Activated CD8-positive, alpha-beta memory T cell treated with anti-CD3 and anti-CD28 coated beads, Interleukin-2, amount 50 U/mL, for 24 hours (primary cell): Measurements from ENCODE around the gene GRIN2A.

Experiments
- DNase-seq: peaks from one replicate; pipeline ENCODE4 v3.0.0-alpha.2; 2020; ENCODE audit errors: extremely low read depth

GRIN2A gene

DNA sequence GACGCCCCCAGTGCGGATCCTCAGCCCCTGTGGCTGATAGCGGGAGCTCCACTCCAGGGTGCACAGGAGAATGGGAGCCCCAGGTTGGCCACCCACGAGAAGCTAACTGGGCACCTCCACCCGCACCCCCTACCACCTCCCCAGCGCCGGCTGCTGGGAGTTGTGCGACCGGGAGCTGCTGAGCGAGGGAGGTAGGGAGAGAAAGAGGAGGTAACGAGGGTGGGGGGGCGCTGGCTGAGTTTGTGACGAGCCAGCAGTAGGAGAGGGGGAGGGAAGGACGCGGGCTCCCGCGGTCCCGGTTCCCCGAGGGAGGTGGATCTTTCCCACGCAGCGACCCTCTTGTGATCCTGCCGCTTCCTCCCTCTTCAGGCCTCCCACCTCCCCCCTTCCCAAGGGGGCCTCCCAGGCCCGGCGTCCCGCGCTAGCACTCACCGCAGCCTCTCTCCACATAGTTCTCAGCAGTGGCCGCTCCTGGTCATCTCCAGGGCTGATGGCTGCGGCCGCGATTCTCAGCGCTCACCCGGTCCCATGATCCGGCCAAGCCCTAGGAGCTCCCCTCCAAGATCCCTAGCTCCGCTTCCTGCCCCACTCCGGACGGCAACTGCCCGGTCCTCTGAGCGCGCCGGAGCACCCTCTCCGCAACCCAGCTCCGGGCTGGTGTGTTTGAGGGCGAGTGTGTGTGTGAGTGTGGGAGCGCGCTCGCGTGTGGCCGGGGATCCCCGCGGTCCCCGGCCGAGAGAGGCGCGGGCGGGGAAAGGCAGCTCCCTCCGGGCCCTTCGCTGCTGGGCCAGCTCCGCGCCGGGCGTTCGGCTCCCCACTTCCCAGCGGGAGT, at the start of gene GRIN2A:
GRIN2A (minus strand) TSS at position 207 of the 832 bp plus-strand sequence. CDS start 2,017 bp downstream, outside the sequence.
- no peak for DNase-seq

DNA sequence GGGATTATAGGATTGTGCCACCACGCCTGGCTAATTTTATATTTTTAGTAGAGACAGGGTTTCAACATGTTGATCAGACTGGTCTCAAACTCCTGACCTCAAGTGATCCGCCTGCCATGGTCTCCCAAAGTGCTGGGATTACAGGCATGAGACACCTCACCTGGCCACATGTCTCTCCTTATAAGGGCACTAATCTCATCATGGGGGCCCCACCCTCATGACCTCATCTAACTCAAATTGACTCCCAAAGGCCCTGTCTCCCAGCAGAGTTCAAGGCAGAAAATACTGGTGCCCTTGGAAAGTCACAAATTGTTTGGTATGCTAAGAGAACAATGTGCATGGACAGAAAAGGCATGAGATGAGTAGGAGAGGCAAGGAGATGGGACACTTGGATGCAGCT, 49.3 kb upstream of the GRIN2A start:
- DNase-seq: no peak

DNA sequence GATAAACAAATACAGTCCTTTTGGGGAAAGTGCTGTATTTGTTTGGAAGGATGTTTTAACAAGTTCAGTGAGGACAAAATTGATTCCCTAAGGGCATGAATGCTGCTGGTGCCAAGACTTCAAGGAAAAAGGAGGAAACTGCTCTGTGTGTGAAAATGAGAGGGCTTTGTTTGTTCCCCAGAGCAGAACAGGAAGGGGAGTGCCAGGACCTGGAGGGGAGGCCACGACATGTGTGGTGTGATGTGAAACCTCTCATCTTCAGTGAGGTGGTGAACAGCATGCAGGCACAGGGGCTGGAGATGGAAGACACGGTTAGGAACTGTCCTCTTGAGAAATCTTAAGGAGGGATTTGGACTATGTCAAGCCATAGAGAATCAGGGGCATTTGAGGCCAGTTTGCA, 46.6 kb upstream of the GRIN2A start:
- DNase-seq: no peak

DNA sequence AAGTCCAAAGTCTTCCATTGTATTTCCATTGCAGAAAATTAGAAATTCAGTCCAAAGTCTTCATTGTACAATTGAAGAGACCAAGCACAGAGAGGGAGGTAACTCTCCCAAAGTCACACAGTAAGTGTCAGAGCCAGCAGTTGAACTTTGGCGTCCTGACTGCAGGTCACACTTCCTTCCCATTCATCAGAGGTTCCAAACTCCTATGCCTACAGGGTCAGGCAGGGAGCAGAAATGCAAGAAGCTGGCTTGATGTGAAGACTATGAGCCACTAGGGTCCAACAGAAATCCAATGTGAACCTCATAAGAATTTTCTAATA, 44.7 kb upstream of the GRIN2A start:
- no peak for DNase-seq

DNA sequence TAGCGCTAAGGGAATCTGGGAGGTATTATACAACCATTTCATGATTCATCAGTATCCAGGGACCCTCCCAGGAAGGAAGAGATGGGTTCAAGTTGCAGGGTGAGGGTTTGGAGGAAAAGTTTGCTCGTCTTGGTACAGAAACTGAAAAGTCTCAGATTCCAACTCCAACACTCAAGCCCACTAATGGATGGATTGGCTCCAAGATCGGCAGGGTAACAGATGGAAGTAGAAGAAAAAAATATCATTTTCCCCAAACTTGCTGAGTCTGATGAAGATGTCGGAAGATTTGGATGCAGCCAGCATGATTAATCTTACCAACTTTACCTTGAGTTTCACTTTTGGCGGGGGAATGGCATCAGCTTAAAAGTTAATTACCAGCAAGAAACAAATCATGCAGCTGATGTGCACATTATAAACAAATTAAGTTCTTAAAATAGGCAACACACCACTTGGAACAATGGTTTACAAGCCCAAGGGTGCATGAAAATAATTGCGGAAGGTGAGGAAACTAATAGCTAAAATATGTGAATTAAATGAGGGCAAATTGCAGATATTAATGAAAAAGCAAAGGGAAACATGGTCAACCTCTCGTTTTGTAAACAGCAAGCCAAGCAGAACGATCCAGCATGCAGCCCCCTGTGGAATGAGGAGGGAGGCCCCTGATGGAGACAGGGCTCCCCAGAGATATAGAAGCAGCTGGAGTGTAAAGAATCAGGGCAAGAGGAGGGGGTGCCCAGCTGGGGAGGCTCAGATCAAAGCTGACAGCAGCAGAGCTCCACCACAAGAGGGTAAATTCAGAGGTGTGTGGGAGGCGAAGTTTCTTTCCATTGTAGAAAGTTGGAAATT, 44.1 kb upstream of the GRIN2A start:
- no peak for DNase-seq

DNA sequence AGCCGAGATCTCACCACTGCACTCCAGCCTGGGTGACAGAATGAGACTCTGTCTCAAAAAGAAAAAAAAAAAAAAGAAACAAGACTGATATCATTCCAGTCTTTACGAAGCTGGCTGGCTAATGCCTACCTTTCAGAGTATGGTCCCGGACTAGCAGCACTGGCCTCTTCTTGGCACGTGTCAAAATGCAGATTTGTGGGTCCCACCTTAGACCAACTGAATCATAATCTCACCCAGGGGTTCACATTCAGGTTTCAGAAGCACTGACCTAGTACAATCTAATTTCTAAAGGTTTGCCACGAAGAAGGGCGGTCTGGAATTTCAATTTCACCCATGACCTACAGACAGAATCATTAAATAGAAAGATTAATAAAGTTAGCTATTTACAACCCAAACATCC, 43.4 kb upstream of the GRIN2A start:
- no peak for DNase-seq

DNA sequence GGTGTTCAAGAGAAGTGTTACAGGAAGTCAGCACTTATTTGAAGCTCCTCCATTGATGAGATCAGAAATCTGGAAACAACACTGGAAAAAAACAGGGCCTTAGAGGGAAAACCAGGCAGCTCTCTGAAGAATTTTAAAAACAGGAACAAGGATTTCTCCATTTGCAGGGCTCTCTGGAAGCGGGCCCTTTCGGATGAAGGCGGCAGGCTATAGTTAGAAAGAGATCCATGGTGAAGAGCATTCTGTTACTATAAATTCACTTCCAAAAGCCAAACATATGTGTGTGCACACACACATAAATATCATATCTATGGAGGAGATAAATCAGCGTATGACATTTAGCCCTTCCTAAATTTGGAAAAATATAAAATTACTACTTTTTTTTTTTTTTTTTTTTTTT, 42.6 kb upstream of the GRIN2A start:
- no peak for DNase-seq

DNA sequence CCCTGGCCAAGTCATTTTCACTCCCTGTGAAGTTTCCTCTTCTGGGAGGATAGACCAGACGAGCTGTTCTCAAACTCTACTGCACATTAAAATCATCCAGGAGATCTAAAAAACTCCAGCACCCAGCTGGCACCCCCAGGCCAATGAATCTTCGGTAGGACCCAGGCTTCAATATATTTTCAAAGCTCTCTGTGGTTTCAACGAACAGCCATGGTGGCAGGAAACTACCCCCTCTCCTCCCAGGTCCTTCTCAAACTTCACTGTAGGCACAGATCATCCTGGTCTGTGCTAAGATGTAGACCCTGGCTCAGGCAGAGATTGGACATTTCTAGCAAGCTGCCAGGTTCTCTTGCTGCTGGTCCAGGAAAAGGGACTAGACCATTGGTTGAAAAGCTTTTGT, 38.7 kb upstream of the GRIN2A start:
- DNase-seq: no peak

DNA sequence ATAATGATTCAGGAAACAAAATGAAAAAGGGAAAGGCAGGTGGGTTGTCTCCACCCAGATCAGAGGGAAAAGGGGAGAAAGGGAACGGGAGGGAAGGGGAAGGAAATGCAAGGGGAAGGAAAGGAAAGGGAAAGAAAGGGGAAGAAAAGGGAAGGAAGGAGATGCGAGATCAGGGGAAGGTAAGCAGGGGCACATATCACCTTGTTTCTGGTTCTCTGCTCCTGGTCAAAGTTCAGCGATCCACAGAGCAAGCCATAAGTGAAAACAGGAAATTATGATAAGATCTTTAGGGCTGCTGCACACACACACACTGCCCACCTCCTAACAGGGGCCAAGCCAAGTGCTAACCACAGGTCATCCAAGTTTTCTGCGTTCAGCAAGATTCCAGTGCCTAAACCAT, 37.5 kb upstream of the GRIN2A start:
- DNase-seq: no peak

DNA sequence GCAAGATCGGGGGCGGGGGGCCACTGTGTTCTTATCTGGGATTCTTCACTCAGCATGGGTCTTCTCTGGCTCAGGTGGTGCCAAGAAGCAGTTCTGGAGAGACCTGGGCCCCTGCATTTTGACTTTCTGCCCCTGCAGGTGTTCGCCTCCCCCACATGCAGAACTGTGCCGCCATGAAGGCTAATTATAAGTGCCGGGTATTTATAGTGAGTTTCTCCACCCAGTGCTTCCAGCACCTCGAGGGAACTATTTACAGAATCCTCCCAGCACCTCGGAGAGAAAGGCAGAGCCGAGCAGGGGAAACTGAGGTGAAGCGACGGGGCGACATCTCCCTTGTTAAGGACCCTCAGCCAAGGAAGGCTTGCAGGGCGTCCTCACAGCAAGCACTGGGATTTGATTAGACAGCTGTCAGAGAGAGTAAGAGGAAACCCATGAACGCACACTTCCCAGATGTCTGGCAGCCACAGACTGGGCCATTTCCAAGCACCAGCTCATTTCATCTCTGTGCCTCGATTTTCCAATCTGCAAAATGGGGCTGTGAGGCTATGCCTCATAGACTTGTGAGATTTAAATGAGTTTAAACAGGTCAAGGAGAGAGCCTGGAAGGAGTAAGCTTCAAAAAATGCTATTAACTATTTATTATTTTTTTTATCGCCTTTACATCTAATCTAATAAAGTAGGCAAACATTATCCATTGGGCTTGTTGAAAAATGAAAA, 36.4 kb upstream of the GRIN2A start:
- DNase-seq: no peak

DNA sequence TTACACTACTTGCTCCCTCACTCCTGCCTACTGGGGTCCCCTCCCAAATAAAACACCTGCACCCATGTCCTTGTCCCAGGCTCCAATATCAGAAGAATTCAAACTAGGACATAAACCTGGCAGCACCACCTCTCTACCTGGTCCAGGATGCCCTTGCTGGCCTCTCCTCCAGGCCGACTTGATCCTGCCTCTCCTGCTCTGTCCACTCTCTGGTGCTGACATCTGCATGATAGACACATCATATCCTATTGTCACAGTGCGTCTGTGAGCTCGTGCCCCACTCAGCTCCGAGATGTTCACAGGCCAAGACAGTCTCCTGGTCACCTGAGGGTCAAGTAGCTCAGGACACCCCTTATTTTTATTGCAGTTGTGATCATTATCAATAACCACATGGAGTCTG, 31.5 kb upstream of the GRIN2A start:
- no peak for DNase-seq

DNA sequence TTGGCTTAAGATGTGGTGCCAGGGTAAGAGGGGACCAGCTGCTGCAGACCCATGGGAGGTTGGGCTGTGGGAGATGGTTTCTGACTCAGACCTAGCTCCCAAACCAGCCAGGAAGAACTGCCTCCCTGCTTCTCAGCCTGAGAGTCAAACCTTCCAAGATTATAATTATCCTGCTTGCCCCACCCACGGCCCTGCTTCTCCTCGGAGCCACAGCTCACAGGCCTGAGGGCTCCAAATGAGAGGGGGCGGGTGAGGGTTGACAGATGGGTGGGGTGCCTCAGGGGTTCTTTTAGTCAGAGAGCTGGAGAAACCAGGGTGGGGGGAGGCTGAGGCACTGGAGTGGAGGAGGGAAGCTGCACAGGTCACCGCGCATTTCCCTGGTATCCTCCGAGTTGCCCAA, 28.7 kb upstream of the GRIN2A start:
- no peak for DNase-seq

DNA sequence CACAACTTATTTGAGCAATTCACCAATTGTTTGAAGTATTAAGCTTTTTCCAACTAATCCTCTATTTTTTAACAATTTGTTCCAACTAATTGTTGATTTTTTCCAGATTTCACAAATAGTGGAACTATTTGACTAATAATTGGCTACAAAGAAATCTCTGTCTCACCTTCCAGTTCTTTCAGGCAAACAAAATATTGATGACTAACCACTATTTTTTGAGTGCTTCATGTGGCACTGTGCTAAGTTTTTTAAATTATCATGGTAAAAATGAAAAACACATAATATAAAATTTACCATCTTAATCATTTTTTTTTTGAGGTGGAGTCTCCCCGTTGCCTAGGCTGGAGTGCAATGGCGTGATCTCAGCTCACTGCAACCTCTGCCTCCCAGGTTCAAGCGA, 24.6 kb upstream of the GRIN2A start:
- DNase-seq: no peak

DNA sequence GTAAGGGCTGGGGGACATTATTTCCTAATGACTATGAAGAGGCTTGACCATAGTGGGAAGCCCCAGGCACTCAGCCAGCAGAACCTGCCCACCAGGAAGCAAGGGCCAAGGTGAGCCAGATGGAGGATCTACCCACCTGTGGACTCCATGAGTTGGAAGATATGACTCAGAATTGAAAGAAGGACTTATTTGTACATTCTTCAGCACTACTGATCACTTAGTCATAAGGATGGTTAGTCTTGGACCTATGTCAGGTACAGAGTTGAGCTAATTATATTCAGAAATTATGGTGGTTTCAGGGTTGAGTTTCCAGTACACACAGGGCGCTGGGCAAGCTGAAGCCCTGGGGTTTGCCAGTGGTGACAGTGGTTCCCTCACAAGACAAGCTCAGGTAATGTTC, 24.0 kb upstream of the GRIN2A start:
- DNase-seq: no peak

DNA sequence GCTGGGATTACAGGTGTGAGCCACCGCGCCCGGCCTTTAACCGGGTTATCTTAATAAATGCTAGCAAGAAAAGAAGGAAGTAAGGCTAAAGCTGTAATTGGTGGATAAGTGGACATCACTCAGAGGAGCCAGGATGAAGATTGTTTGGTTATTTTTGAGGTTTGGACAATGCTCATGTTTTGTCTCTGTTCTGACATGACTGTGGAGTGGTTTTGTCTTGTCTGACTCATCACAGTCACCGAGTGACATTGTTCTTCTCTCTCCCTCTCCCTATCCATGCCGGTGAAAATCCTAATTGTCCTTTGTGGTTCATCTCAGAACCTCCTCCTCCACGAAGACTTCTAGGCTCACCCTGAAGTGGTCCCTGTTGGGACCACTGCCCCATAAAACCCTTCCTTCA, 23.5 kb upstream of the GRIN2A start:
- no peak for DNase-seq

DNA sequence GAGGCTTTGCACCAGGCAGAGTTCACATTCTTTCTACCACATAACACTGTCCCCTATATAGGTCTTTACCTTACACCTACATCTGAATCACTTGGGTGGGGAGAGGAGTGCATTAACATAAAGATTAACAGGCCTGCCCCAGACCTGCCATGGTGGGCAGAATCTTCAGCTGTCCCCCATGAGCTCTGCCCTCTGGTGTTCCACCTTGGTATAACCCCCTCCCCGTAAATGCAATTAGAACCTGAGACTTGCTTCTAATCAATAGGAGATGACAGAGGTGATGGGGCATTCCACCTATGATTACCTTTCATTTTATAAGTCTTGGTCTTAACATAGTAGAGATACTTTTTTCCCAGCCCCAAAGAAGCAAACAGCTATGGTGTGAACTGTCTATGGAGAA, 20.4 kb upstream of the GRIN2A start:
- DNase-seq: no peak

DNA sequence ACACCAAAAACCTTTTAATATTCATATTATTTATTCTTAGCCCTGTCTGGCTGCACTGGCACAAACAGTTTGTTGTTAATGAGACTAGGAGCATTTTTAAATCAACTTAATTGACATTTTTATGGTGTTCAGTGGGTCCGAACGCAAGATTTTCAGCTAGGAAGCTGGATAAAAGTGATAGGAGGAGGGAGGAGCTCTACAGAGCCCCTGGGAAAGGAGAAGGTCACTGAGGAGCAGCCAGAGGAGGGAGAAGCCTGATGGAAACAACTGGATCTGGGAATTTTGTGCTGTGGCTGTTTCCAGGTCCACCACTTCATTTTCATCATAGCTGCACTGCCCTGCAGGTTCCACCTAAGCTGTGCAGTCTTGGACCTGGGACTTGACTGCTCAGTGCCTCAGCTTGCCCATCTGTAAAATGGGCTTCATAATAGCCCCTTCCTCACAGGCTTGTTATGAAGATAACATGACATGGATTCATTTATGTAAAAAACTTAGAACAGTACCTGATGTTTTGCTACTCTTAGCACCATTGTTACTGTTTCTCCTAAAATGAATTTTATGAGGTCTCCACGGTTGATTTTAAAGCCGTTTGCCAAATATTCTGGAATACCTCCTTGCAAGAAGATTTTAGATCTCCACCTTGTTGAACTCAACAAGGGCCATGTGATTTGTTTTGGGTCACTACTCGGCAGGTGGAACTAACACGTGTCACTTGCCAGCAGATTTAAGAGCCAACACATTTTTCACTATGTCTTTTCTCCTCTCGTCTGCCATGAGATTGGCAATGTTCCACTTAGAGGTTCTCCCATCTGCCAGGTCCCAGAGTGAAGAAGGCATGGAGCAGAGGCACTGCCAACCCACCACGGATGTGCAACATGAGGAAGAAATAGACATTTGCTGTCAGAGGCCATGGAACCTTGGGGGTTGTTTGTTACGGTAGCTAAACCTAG, 18.7 kb upstream of the GRIN2A start:
- no peak for DNase-seq

DNA sequence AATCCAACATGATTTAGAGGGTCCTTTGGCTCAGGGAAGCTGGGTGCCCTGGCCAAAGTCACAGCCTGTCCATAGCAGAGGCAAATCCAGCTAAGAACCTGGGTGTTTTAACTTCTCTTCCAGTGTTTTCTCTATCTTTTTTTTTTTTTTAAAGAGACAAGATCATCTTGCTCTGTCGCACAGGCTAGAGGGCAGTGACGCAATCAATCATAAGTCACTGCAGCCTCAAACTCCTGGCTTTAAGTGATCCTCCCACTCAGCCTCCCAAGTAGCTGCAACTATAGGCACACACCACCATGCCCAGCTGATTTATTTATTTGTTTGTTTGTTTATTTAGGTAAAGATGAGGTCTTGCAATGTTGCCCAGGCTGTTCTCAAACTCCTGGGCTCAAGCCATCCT, 14.8 kb upstream of the GRIN2A start:
- DNase-seq: no peak

DNA sequence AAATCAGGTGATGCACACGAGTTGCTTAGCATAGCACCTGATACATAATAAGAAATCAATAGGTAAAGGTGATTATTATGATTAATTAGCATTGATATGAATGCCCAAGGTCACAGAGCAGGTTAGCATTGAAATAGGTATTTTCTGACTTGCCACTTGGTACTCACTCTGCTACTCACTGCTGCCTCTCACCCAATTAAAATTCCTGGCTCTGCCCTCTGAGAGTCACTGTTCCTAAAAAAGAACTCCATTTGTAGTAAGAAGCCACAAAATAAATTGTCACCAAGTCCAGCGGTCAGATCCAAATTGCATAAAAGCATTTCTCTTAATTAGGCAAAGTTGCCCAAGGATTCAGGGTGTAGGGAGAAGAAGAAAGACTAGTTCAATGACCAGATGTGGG, 8.9 kb upstream of the GRIN2A start:
- DNase-seq: no peak

DNA sequence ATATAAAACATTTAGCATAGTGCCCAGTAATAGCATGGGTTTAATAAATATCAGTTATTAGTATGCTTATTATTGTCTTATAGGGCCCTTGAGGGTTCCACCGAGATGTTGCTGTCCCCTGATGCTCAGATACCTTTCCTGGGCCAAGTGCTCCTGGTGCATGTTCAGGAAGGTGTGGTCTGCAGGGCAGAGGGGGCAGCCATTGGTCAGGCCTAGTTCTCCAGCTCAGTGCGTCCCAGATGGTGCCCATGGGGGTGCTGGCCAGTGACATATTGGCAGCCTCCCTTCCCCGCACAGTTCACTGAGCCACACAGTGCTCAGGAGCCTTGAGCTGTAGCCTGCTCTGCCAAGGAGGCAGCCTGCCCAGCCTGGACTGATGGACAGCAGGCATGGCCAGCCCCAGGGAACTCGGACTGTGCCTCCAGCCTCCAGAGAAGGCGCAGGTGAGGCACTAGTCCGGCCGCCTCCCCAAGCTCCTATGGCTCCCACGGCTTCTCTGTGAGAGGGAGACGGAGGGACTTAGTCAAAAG, 7.7 kb upstream of the GRIN2A start:
- DNase-seq: no peak

DNA sequence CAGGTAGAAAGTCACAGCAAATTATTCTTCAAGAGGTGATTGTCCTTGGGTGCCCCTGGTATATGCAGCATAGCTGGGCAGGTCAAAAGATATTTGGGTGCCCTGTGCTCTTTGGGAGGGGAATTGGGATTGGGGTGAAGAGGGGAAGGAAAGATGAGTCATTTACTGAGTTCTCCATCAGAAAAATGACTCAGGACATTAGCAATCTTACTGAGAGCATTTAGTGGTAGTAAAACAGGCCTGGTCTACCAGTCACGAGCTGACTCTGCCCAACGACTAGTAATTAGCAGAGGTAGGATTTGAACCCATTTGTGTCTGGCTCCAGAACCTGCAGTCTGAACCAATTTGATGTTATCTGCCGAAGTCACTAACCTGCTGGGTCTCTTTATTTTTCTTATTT, 6.0 kb upstream of the GRIN2A start:
- DNase-seq: no peak
